ENCODE results near the gene LPCAT3.

The LPCAT3 gene

GRCh38 chr12:6952863-6953441, 65.3 kb downstream of the LPCAT3 start:
- H3K4me3 ChIP-seq (ENCODE audit: low read length), result peak overlapping the region; percentile 19
- no peaks in the 10 kb centered on the region for H3K27me3 ChIP-seq (ENCODE audit: control insufficient read depth, insufficient read depth, low read length)
- H3K9ac ChIP-seq (ENCODE audit: low read length), result peak overlapping the region; percentile 34
- peaks cover 5% of the 10 kb centered on the region for H3K36me3 ChIP-seq (ENCODE audit: control insufficient read depth, insufficient read depth, low read length)
- no peaks in the 10 kb centered on the region for H3K9me3 ChIP-seq (ENCODE audit: control insufficient read depth, low read length)
- H3K4me1 ChIP-seq (ENCODE audit: control insufficient read depth, insufficient read depth, low read length), result no peaks in the 10 kb centered on the region

GRCh38 chr12:6952121-6952862, 66.0 kb downstream of the LPCAT3 start:
- H3K4me1 ChIP-seq (ENCODE audit: control insufficient read depth, insufficient read depth, low read length), result peaks cover 1% of the 10 kb centered on the region
- peak overlapping the region; percentile 19 for H3K4me3 ChIP-seq (ENCODE audit: low read length)
- peaks cover 5% of the 10 kb centered on the region for H3K36me3 ChIP-seq (ENCODE audit: control insufficient read depth, insufficient read depth, low read length)
- no peaks in the 10 kb centered on the region for H3K27me3 ChIP-seq (ENCODE audit: control insufficient read depth, insufficient read depth, low read length)
- H3K9ac ChIP-seq (ENCODE audit: low read length), result peak overlapping the region; percentile 53
- no peaks in the 10 kb centered on the region for H3K9me3 ChIP-seq (ENCODE audit: control insufficient read depth, low read length)

DNA sequence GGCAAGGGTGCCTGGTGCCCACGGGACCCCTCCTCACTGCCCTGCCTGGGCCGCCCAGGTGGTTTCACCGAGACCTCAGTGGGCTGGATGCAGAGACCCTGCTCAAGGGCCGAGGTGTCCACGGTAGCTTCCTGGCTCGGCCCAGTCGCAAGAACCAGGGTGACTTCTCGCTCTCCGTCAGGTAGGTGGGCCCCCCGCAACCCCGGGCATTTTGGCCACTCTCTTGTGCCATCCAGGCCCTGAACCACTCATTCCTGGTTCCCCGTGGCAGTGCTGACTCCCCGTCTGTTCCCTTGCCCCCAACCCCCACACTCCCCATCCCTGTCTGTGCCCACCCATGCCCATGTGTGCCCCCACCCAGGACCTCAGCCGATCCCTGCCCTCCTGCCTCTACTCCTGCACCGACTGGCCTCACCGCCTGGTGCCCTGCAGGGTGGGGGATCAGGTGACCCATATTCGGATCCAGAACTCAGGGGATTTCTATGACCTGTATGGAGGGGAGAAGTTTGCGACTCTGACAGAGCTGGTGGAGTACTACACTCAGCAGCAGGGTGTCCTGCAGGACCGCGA, 66.6 kb downstream of the LPCAT3 start:
- H3K4me3 ChIP-seq (ENCODE audit: low read length), result no peak overlapping the region
- peaks cover 6% of the 10 kb centered on the region for H3K4me1 ChIP-seq (ENCODE audit: control insufficient read depth, insufficient read depth, low read length)
- H3K9me3 ChIP-seq (ENCODE audit: control insufficient read depth, low read length), result no peaks in the 10 kb centered on the region
- no peaks in the 10 kb centered on the region for H3K27me3 ChIP-seq (ENCODE audit: control insufficient read depth, insufficient read depth, low read length)
- H3K9ac ChIP-seq (ENCODE audit: low read length), result peak overlapping the region; percentile 53
- H3K36me3 ChIP-seq (ENCODE audit: control insufficient read depth, insufficient read depth, low read length), result peaks cover 5% of the 10 kb centered on the region

DNA sequence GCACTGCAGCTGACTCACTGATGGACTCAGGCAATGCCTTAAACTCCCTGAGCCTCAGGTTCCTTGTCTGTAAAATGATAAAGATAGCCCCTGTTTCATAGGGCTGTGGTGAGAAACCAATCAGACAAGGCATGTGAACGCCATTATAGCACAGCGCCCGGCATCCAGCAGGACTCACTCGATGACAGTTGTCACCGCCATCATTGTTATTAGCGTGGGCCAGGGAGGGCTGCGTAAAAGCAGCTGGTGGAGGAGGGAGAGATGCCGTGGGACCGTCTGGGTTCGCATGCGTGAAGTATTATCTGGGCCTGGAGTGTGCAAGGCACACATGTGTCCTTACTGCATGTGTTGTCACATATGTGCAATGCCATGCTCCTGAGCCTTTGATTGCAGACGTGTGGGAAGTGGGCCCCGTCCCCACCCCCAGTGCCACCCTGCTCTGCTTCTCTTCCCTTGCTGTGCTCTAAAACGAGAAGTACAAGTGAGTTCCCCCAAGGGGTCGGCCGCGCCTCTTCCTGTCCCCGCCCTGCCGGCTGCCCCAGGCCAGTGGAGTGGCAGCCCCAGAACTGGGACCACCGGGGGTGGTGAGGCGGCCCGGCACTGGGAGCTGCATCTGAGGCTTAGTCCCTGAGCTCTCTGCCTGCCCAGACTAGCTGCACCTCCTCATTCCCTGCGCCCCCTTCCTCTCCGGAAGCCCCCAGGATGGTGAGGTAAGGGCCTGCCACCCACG, 67.3 kb downstream of the LPCAT3 start, which contains the start of gene PTPN6:
Gene PTPN6 (plus strand): TSS at position 546 of the 730 bp plus-strand sequence. CDS start 157 bp downstream, at position 703.
- Histone ChIP-seq H3K4me3 (ENCODE audit: low read length) (no peak within 1 kb of the TSS), H3K36me3 (ENCODE audit: control insufficient read depth, insufficient read depth, low read length) (peaks cover under 1% of the 10 kb centered on the region), H3K9me3 (ENCODE audit: control insufficient read depth, low read length) (no peaks in the 10 kb centered on the region), H3K9ac (ENCODE audit: low read length) (peak within 1 kb of the TSS; percentile 53), H3K27me3 (ENCODE audit: control insufficient read depth, insufficient read depth, low read length) (no peaks in the 10 kb centered on the region), H3K4me1 (ENCODE audit: control insufficient read depth, insufficient read depth, low read length) (peaks cover 8% of the 10 kb centered on the region)

GRCh38 chr12:6950401-6950801, 67.9 kb downstream of the LPCAT3 start:
- H3K9ac ChIP-seq (ENCODE audit: low read length), result no peak overlapping the region
- H3K9me3 ChIP-seq (ENCODE audit: control insufficient read depth, low read length), result no peaks in the 10 kb centered on the region
- no peaks in the 10 kb centered on the region for H3K36me3 ChIP-seq (ENCODE audit: control insufficient read depth, insufficient read depth, low read length)
- no peaks in the 10 kb centered on the region for H3K27me3 ChIP-seq (ENCODE audit: control insufficient read depth, insufficient read depth, low read length)
- peaks cover 14% of the 10 kb centered on the region for H3K4me1 ChIP-seq (ENCODE audit: control insufficient read depth, insufficient read depth, low read length)
- H3K4me3 ChIP-seq (ENCODE audit: low read length), result no peak overlapping the region

GRCh38 chr12:6948873-6949594, 69.2 kb downstream of the LPCAT3 start:
- no peak overlapping the region for H3K4me3 ChIP-seq (ENCODE audit: low read length)
- peaks cover 19% of the 10 kb centered on the region for H3K4me1 ChIP-seq (ENCODE audit: control insufficient read depth, insufficient read depth, low read length)
- H3K27me3 ChIP-seq (ENCODE audit: control insufficient read depth, insufficient read depth, low read length), result no peaks in the 10 kb centered on the region
- H3K9ac ChIP-seq (ENCODE audit: low read length), result no peak overlapping the region
- no peaks in the 10 kb centered on the region for H3K36me3 ChIP-seq (ENCODE audit: control insufficient read depth, insufficient read depth, low read length)
- no peaks in the 10 kb centered on the region for H3K9me3 ChIP-seq (ENCODE audit: control insufficient read depth, low read length)

DNA sequence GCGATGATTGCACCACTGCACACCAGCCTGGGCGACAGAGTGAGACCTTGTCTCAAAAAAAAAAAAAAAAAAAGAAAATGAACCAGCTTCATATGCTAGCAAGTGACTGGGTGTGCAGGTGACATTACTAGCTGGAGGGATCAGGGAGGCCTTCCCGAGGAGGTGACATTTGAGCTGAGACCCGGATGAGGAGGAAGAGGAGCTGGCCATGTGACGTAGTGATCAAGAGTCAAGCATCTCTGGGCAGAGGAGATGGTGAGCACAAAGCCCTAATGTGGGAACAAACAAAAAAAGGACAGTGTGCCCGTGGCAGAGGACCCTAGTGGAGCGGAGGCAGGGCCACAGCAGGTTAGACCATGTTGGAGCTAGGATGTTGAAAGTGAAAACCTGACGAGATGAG, 70.7 kb downstream of the LPCAT3 start:
- Histone ChIP-seq H3K27me3 (ENCODE audit: control insufficient read depth, insufficient read depth, low read length) (no peaks in the 10 kb centered on the region), H3K36me3 (ENCODE audit: control insufficient read depth, insufficient read depth, low read length) (no peaks in the 10 kb centered on the region), H3K4me1 (ENCODE audit: control insufficient read depth, insufficient read depth, low read length) (peaks cover 29% of the 10 kb centered on the region), H3K9ac (ENCODE audit: low read length) (no peak overlapping the region), H3K4me3 (ENCODE audit: low read length) (no peak overlapping the region), H3K9me3 (ENCODE audit: control insufficient read depth, low read length) (no peaks in the 10 kb centered on the region)

GRCh38 chr12:6946920-6947374, 71.3 kb downstream of the LPCAT3 start:
- Histone ChIP-seq H3K4me1 (ENCODE audit: control insufficient read depth, insufficient read depth, low read length) (peaks cover 33% of the 10 kb centered on the region), H3K4me3 (ENCODE audit: low read length) (peak overlapping the region; percentile 39), H3K9me3 (ENCODE audit: control insufficient read depth, low read length) (no peaks in the 10 kb centered on the region), H3K36me3 (ENCODE audit: control insufficient read depth, insufficient read depth, low read length) (no peaks in the 10 kb centered on the region), H3K27me3 (ENCODE audit: control insufficient read depth, insufficient read depth, low read length) (no peaks in the 10 kb centered on the region), H3K9ac (ENCODE audit: low read length) (peak overlapping the region; percentile 37)

DNA sequence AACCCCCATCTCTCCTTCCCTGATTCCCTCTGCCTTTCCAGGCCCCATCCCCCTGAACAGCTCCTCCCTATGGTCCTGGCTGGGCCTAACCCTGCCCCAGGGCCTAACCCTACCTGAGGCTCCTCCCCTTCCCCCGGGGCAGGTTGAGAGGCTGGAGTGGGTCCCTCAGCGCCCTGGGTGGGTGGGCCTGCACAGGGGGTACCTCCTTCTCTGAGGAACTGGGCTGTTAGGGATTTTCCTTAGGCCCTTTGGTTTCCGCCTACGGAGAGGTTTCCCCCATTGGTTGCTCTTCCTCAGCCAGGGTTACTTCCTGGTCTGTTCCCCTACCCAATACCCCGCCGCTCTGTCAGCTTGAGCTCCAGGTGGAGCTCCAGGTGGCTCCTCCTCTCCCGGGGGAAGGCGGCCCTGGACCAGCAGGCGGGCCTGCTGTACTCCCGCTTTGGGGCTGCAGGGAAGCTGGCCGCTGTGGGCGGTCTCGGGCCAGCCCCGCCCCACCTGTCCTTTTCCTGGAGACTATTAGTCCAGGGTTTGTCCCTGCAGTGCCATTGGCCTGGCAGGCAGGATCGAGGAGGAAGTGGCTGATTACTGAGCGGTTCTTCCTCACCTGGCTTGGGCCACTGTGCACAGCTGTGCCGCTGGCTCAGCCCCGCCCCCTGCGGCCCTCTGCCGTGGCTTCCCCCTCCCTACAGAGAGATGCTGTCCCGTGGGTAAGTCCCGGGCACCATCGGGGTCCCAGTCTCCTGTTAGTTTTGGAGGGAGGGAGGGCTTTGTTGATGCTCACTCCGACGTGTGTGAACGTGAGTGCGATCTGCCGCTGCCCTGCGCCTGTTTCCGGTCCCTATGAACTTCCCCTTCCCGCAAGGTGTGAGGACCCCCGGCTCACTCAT, 72.0 kb downstream of the LPCAT3 start:
- H3K9ac ChIP-seq (ENCODE audit: low read length), result peak overlapping the region; percentile 65
- H3K36me3 ChIP-seq (ENCODE audit: control insufficient read depth, insufficient read depth, low read length), result peaks cover 4% of the 10 kb centered on the region
- H3K4me3 ChIP-seq (ENCODE audit: low read length), result peak overlapping the region; percentile 39
- H3K9me3 ChIP-seq (ENCODE audit: control insufficient read depth, low read length), result no peaks in the 10 kb centered on the region
- peaks cover 33% of the 10 kb centered on the region for H3K4me1 ChIP-seq (ENCODE audit: control insufficient read depth, insufficient read depth, low read length)
- no peaks in the 10 kb centered on the region for H3K27me3 ChIP-seq (ENCODE audit: control insufficient read depth, insufficient read depth, low read length)

DNA sequence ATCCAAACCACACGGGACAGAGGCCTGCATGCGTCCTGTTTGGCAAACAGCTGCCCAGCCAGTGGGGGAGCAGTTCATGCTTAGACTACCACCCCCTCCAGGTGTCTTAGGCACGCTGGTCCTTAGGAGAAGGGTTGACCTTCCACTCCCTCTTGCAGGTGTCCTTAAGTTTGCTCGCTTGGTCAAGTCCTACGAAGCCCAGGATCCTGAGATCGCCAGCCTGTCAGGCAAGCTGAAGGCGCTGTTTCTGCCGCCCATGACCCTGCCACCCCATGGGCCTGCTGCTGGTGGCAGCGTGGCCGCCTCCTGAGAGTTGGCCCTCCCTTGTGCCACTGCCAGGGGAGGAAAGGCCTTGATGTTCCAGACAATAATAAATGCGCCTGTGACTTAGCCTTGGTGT, 72.7 kb downstream of the LPCAT3 start:
- H3K36me3 ChIP-seq (ENCODE audit: control insufficient read depth, insufficient read depth, low read length), result peaks cover 4% of the 10 kb centered on the region
- peak overlapping the region; percentile 65 for H3K9ac ChIP-seq (ENCODE audit: low read length)
- no peak overlapping the region for H3K4me3 ChIP-seq (ENCODE audit: low read length)
- H3K27me3 ChIP-seq (ENCODE audit: control insufficient read depth, insufficient read depth, low read length), result no peaks in the 10 kb centered on the region
- no peaks in the 10 kb centered on the region for H3K9me3 ChIP-seq (ENCODE audit: control insufficient read depth, low read length)
- H3K4me1 ChIP-seq (ENCODE audit: control insufficient read depth, insufficient read depth, low read length), result peaks cover 33% of the 10 kb centered on the region

Measured in mucosa of stomach (tissue), 1 donor.